HepG2 (cell line): ENCODE measurements around the gene MZF1. TPM values are rescaled to one million over a fixed set of nuclear protein-coding genes. Genes with fewer than 3 reads are reported as not detected.

Experiments used
- CCDC6 ChIP-seq: sonication (generic); formaldehyde crosslinking; IDR thresholded peaks from 2 replicates; pipeline ENCODE4 v1.8.1; 2022; ENCODE audit warnings: mild to moderate bottlenecking, missing genetic modification reagents, moderate library complexity
- CREB3 ChIP-seq: sonication (generic); formaldehyde crosslinking; IDR thresholded peaks from 2 replicates; pipeline ENCODE4 v1.5.0; 2020; ENCODE audit warnings: missing genetic modification reagents
- CSRNP2 ChIP-seq: sonication (generic); formaldehyde crosslinking; conservative IDR thresholded peaks from 2 replicates; pipeline ENCODE4 v1.8.0; 2022; ENCODE audit warnings: low read depth, missing genetic modification reagents
- ERF ChIP-seq: IDR thresholded peaks from 2 replicates; pipeline ENCODE4 v1.6.1; 2018; ENCODE audit warnings: missing biosample characterization, missing genetic modification reagents
- IKZF1 ChIP-seq: fragments of 450-650 bp; IDR thresholded peaks from 2 replicates; pipeline ENCODE4 v1.7.1; 2016
- IKZF4 ChIP-seq: sonication (generic); formaldehyde crosslinking; IDR thresholded peaks from 2 replicates; pipeline ENCODE4 v1.5.1; 2020; ENCODE audit warnings: borderline replicate concordance, mild to moderate bottlenecking, low read depth, missing genetic modification reagents; ENCODE audit errors: not compliant biosample characterization
- PATZ1 ChIP-seq: sonication (generic); formaldehyde crosslinking; IDR thresholded peaks from 2 replicates; pipeline ENCODE4 v1.4.0; 2020; ENCODE audit warnings: missing genetic modification reagents
- POGZ ChIP-seq: sonication (generic); formaldehyde crosslinking; IDR thresholded peaks from 2 replicates; pipeline ENCODE4 v1.4.0; 2020; ENCODE audit warnings: mild to moderate bottlenecking, missing genetic modification reagents
- SMYD3 ChIP-seq: sonication (generic); formaldehyde crosslinking; IDR thresholded peaks from 2 replicates; pipeline ENCODE4 v1.8.1; 2023; ENCODE audit warnings: mild to moderate bottlenecking, missing genetic modification reagents
- SOX6 ChIP-seq, 2 experiments: fragments of 450-650 bp in 1 of 2; sonication (generic) in 1 of 2; formaldehyde crosslinking in 1 of 2; IDR thresholded peaks; 2 replicates each; pipeline versions ENCODE4 v1.4.0 to v1.6.1; 2017 to 2020; ENCODE audit warnings: antibody characterized with exemption in 1 of 2, mild to moderate bottlenecking in 1 of 2, missing genetic modification reagents in 1 of 2
- ZBTB7A ChIP-seq: sonication (generic); formaldehyde crosslinking; IDR thresholded peaks from 2 replicates; pipeline ENCODE4 v1.8.0; 2022; ENCODE audit warnings: mild to moderate bottlenecking, missing genetic modification reagents
- ZHX1 ChIP-seq: sonication (generic); formaldehyde crosslinking; IDR thresholded peaks from 2 replicates; pipeline ENCODE4 v1.8.1; 2022; ENCODE audit warnings: low read depth, mild to moderate bottlenecking, missing genetic modification reagents
- ZNF446 ChIP-seq: sonication (generic); formaldehyde crosslinking; IDR thresholded peaks from 2 replicates; pipeline ENCODE4 v1.5.0; 2020; ENCODE audit warnings: mild to moderate bottlenecking, missing genetic modification reagents
- ZNF549 ChIP-seq: sonication (generic); formaldehyde crosslinking; IDR thresholded peaks from 2 replicates; pipeline ENCODE4 v1.5.0; 2020; ENCODE audit warnings: missing genetic modification reagents
- ZNF687 ChIP-seq: sonication (generic); formaldehyde crosslinking; IDR thresholded peaks from 2 replicates; pipeline ENCODE4 v1.5.1; 2020; ENCODE audit warnings: mild to moderate bottlenecking, missing genetic modification reagents, moderate library complexity
- ZNF850 ChIP-seq: sonication (generic); formaldehyde crosslinking; conservative IDR thresholded peaks from 2 replicates; pipeline ENCODE4 v1.9.0; 2021; ENCODE audit warnings: mild to moderate bottlenecking, missing genetic modification reagents
- polyA plus RNA-seq, 8 experiments: library from polyadenylated mRNA; depleted of rRNA in 3 of 8; stranded (reverse) in 7 of 8; unstranded in 1 of 8; fragments of >200 nt; fragmentation: Illumina TruSeq in 4 of 8; extraction: Trizol in 4 of 8; gene quantifications; 2 replicates each; pipeline versions ENCODE4 v1.2.1 to v1.2.3, GENCODE V29; 2011 to 2016; ENCODE audit warnings: low read depth in 4 of 8, missing spikeins in 1 of 8, mixed read lengths in 1 of 8; ENCODE audit not compliant: insufficient read depth in 1 of 8
- total RNA-seq, 5 experiments: library from RNA; depleted of rRNA; stranded (reverse); fragments of >200 nt; fragmentation: Illumina TruSeq; extraction: Trizol; gene quantifications; 2 replicates each; pipeline ENCODE4 v1.2.3, GENCODE V29; 2016; ENCODE audit warnings: low read depth in 1 of 5

The MZF1 gene
- total and polyA plus RNA-seq, 2 of the 13 experiments (the other 11 are each of a cell fraction or from before 2014, with no cell fraction given), result 3.1 to 8.1 TPM

GRCh38 chr19:58538257-58539168 lies 34.6 kb downstream of the MZF1 start (continued):
- TF ChIP-seq ZNF687 (peak; percentile 80), ZNF850 (CRISPR knock-in tag) (no peak), IKZF1 (no peak), CSRNP2 (CRISPR knock-in tag) (no peak), ZHX1 (CRISPR knock-in tag) (no peak), PATZ1 (peak; percentile 55), CREB3 (no peak), IKZF4 (CRISPR knock-in tag) (peak; percentile 31), ZNF446 (CRISPR knock-in tag) (peak; percentile 43; the same call in 1 of the 2 replicates), CCDC6 (CRISPR knock-in tag) (no peak), POGZ (CRISPR knock-in tag) (0 out of 2 replicates have a peak, but pooled peaks have one; percentile 13), ERF (CRISPR knock-in tag) (no peak), SOX6 (IDR thresholded peaks at IDR 0.05) (no peak), SOX6 (CRISPR knock-in tag; IDR thresholded peaks at IDR 0.05) (peak; percentile 92), ZNF549 (no peak), ZBTB7A (CRISPR knock-in tag) (peak; percentile 82), SMYD3 (0 out of 2 replicates have a peak, but pooled peaks have one; percentile 33)
